Astrocyte (in vitro differentiated cells and primary cell): Measurements from ENCODE around the gene HLA-DMB. TPM values are rescaled to one million over a fixed set of nuclear protein-coding genes. Genes with fewer than 3 reads are reported as not detected.
A peak's percentile ranks its signal among the peaks of the same experiment; 100 is the strongest.

Experiments used
- DNase-seq: peaks from one replicate; pipeline ENCODE4 v3.0.0-alpha.2; 2010; ENCODE audit warnings: low read depth
- FAIRE-seq: peaks from 2 replicates; lab custom pipeline; 2011; peaks lifted over from hg19 to GRCh38; lab: Jason Lieb, UNC
- H2AFZ ChIP-seq: 2 replicates; pipeline ENCODE4 v1.6.0; 2012; ENCODE audit warnings: low read depth, low read length, inconsistent platforms
- H3K27ac ChIP-seq: 2 replicates; pipeline ENCODE4 v1.5.1; 2011; ENCODE audit warnings: low read depth, low read length, inconsistent platforms
- H3K27me3 ChIP-seq: 2 replicates; pipeline ENCODE4 v1.6.0; 2011; ENCODE audit warnings: low read length, inconsistent platforms; ENCODE audit not compliant: insufficient read depth
- H3K36me3 ChIP-seq: 2 replicates; pipeline ENCODE4 v1.5.1; 2011; ENCODE audit warnings: low read length, inconsistent platforms; ENCODE audit not compliant: insufficient read depth
- H3K4me1 ChIP-seq: 2 replicates; pipeline ENCODE4 v1.5.1; 2011; ENCODE audit warnings: low read length, inconsistent platforms; ENCODE audit not compliant: insufficient read depth
- H3K4me2 ChIP-seq: 2 replicates; pipeline ENCODE4 v1.6.0; 2012; ENCODE audit warnings: low read length, inconsistent platforms
- H3K4me3 ChIP-seq: 2 replicates; pipeline ENCODE4 v1.5.1; 2011; ENCODE audit warnings: low read depth, mild to moderate bottlenecking, low read length, inconsistent platforms; ENCODE audit not compliant: insufficient read depth
- H3K79me2 ChIP-seq: 2 replicates; pipeline ENCODE4 v1.6.0; 2012; ENCODE audit warnings: mild to moderate bottlenecking, low read length, inconsistent platforms; ENCODE audit not compliant: insufficient read depth
- H3K9ac ChIP-seq: 2 replicates; pipeline ENCODE4 v1.6.0; 2012; ENCODE audit warnings: mild to moderate bottlenecking, low read length, inconsistent platforms
- H3K9me3 ChIP-seq: 2 replicates; pipeline ENCODE4 v1.5.1; 2012; ENCODE audit warnings: low read depth, mild to moderate bottlenecking, low read length, inconsistent platforms; ENCODE audit not compliant: insufficient read depth
- H4K20me1 ChIP-seq: 2 replicates; pipeline ENCODE4 v1.6.0; 2012; ENCODE audit warnings: low read length, inconsistent platforms; ENCODE audit not compliant: insufficient read depth
- H3K27ac Mint-ChIP-seq: one replicate; pipeline ENCODE4 v1.8.0; 2021; ENCODE audit warnings: mild to moderate bottlenecking, mixed read lengths; ENCODE audit not compliant: unreplicated experiment
- H3K27me3 Mint-ChIP-seq: one replicate; pipeline ENCODE4 v1.8.0; 2021; ENCODE audit warnings: low read depth, mixed read lengths; ENCODE audit not compliant: unreplicated experiment
- H3K36me3 Mint-ChIP-seq: one replicate; pipeline ENCODE4 v1.8.0; 2021; ENCODE audit warnings: low read depth, mixed read lengths; ENCODE audit not compliant: unreplicated experiment
- H3K4me1 Mint-ChIP-seq: one replicate; pipeline ENCODE4 v1.8.0; 2021; ENCODE audit warnings: low read depth, mixed read lengths; ENCODE audit not compliant: unreplicated experiment
- H3K4me3 Mint-ChIP-seq: one replicate; pipeline ENCODE4 v1.8.0; 2021; ENCODE audit warnings: mild to moderate bottlenecking, moderate library complexity, mixed read lengths; ENCODE audit not compliant: unreplicated experiment
- H3K9me3 Mint-ChIP-seq: one replicate; pipeline ENCODE4 v1.8.0; 2021; ENCODE audit warnings: mild to moderate bottlenecking, mixed read lengths; ENCODE audit not compliant: unreplicated experiment
- EZH2 ChIP-seq: IDR thresholded peaks from 2 replicates; pipeline ENCODE4 v1.6.1; 2012; ENCODE audit warnings: mild to moderate bottlenecking, low read length, inconsistent platforms; ENCODE audit not compliant: insufficient read depth
- total RNA-seq: library from RNA; stranded (reverse); gene quantifications from 2 replicates; pipeline ENCODE4 v1.2.1, GENCODE V29; 2021
- TF ChIP-seq, protein P1 (sequence below): IDR thresholded peaks from 2 replicates; pipeline ENCODE4 v1.5.1; 2011; ENCODE audit warnings: low read depth, mild to moderate bottlenecking, inconsistent platforms, low read length, moderate library complexity; ENCODE audit not compliant: insufficient read depth

The HLA-DMB gene
- total RNA-seq, 1 donor from 2014 or later = 0.11 TPM

DNA sequence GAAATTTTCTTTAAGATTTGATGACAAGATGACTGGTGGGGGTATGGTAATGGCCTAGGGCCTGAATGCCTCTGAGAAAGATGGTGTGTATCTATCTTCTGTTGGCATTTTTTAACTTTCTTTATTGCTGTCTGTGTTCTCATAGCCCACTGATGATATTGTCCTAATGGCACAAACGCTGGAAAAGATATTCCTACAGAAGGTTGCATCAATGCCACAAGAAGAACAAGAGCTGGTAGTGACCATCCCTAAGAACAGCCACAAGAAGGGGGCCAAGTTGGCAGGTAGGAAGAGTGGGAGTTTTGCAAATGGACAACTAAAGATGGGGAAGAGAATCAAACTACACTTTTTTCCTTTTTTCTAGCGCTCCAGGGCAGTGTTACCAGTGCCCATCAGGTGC, 35.1 kb upstream of the HLA-DMB start:
- H3K4me2 ChIP-seq = peak overlapping the region; percentile 97
- H3K79me2 ChIP-seq = peaks cover 87% of the 10 kb centered on the region
- peaks cover 21% of the 10 kb centered on the region for H3K4me1 ChIP-seq
- H3K4me3 ChIP-seq = peak overlapping the region; percentile 92
- Mint-ChIP-seq H3K9me3 (no peaks in the 10 kb centered on the region), H3K36me3 (peaks cover 52% of the 10 kb centered on the region), H3K27ac (peak overlapping the region; percentile 38), H3K27me3 (no peaks in the 10 kb centered on the region), H3K4me1 (peaks cover 43% of the 10 kb centered on the region), H3K4me3 (peak overlapping the region; percentile 100)
- TF ChIP-seq, protein P1, sequence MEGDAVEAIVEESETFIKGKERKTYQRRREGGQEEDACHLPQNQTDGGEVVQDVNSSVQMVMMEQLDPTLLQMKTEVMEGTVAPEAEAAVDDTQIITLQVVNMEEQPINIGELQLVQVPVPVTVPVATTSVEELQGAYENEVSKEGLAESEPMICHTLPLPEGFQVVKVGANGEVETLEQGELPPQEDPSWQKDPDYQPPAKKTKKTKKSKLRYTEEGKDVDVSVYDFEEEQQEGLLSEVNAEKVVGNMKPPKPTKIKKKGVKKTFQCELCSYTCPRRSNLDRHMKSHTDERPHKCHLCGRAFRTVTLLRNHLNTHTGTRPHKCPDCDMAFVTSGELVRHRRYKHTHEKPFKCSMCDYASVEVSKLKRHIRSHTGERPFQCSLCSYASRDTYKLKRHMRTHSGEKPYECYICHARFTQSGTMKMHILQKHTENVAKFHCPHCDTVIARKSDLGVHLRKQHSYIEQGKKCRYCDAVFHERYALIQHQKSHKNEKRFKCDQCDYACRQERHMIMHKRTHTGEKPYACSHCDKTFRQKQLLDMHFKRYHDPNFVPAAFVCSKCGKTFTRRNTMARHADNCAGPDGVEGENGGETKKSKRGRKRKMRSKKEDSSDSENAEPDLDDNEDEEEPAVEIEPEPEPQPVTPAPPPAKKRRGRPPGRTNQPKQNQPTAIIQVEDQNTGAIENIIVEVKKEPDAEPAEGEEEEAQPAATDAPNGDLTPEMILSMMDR = no peak
- TF ChIP-seq EZH2 = no peak
- H4K20me1 ChIP-seq = peaks cover 88% of the 10 kb centered on the region
- H2AFZ ChIP-seq = no peak overlapping the region
- H3K27ac ChIP-seq = no peak overlapping the region
- H3K27me3 ChIP-seq = no peaks in the 10 kb centered on the region
- no peaks in the 10 kb centered on the region for H3K9me3 ChIP-seq
- no peak for DNase-seq
- H3K9ac ChIP-seq = peak overlapping the region; percentile 90
- no peak for FAIRE-seq
- peaks cover 72% of the 10 kb centered on the region for H3K36me3 ChIP-seq

DNA sequence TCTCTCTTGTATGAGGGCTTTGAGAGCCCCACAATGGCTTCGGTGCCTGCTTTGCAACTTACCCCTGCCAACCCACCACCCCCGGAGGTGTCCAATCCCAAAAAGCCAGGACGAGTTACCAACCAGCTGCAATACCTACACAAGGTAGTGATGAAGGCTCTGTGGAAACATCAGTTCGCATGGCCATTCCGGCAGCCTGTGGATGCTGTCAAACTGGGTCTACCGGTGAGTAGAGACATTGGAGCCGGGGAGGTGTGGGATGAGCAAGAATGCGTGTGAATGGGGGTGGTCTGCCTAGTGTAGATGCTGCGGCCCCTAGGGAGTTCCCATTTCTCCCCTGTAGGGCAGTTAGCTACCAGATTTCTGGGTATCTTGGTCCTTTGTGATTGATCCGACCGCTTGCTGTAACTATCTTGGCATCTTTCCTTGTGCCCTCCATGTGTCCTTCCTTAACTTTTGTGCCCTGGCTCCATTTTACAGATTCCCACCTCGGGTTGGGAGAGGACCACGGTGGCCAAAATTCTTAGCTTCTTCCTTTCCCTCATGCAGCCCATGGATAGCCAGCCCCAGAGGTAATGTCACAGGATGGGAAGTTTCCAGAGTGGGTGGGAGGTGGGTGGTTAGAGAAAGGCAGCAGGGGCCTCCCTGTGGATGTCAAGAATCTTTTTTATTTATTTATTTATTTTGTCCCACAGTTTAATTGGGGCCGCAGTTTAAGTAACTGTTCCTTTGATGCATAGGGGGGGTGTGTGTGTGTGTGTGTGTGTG, 33.9 kb upstream of the HLA-DMB start:
- H3K4me3 Mint-ChIP-seq = peak overlapping the region; percentile 100
- Histone ChIP-seq H3K4me3 (peak overlapping the region; percentile 92), H3K79me2 (peaks cover 83% of the 10 kb centered on the region), H3K9me3 (no peaks in the 10 kb centered on the region), H3K4me1 (peaks cover 21% of the 10 kb centered on the region), H3K9ac (peak overlapping the region; percentile 90), H3K27ac (no peak overlapping the region), H3K27me3 (no peaks in the 10 kb centered on the region), H2AFZ (no peak overlapping the region), H3K4me2 (peak overlapping the region; percentile 97), H4K20me1 (peaks cover 77% of the 10 kb centered on the region), H3K36me3 (peaks cover 62% of the 10 kb centered on the region)
- H3K27me3 Mint-ChIP-seq = no peaks in the 10 kb centered on the region
- TF ChIP-seq, protein P1 = no peak
- no peak for TF ChIP-seq EZH2
- peaks cover 40% of the 10 kb centered on the region for H3K4me1 Mint-ChIP-seq
- FAIRE-seq (no peak), DNase-seq (no peak)
- peak overlapping the region; percentile 97 for H3K27ac Mint-ChIP-seq
- no peaks in the 10 kb centered on the region for H3K9me3 Mint-ChIP-seq
- peaks cover 43% of the 10 kb centered on the region for H3K36me3 Mint-ChIP-seq

DNA sequence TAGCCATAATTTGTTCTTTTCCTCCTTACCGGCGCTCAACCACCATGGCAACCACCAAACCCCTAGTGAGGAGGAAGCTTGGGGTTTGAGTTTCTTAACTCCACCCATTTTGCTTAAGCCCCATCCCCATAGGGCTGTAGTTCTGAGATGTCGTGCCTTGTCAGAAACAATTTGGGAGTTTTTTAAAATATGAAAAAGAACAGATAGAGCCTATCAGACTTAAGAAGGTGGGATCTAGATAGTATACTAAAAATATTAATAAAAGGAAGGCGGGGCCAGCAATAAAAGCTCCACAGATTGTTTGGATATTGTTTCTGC, 33.1 kb upstream of the HLA-DMB start:
- Histone ChIP-seq H3K4me3 (peak overlapping the region; percentile 92), H3K36me3 (peaks cover 54% of the 10 kb centered on the region), H3K9me3 (no peaks in the 10 kb centered on the region), H3K79me2 (peaks cover 81% of the 10 kb centered on the region), H4K20me1 (peaks cover 69% of the 10 kb centered on the region), H3K9ac (peak overlapping the region; percentile 90), H3K27ac (no peak overlapping the region), H3K4me2 (peak overlapping the region; percentile 97), H3K4me1 (peaks cover 26% of the 10 kb centered on the region), H2AFZ (no peak overlapping the region), H3K27me3 (no peaks in the 10 kb centered on the region)
- Mint-ChIP-seq H3K36me3 (peaks cover 41% of the 10 kb centered on the region), H3K4me1 (peaks cover 37% of the 10 kb centered on the region), H3K27ac (peak overlapping the region; percentile 97), H3K4me3 (peak overlapping the region; percentile 100), H3K9me3 (no peaks in the 10 kb centered on the region), H3K27me3 (no peaks in the 10 kb centered on the region)
- no peak for FAIRE-seq
- DNase-seq = peak; percentile 49
- TF ChIP-seq, protein P1 = no peak
- no peak for TF ChIP-seq EZH2
